Chondrocyte (in vitro differentiated cells): ENCODE results near the gene GMNN. TPM values are rescaled to one million over a fixed set of nuclear protein-coding genes. Genes with fewer than 3 reads are reported as not detected.

Experiments
- DNase-seq: peaks from one replicate; pipeline ENCODE4 v3.0.0; 2021; ENCODE audit warnings: mixed read lengths, low spot score
- H3K27ac Mint-ChIP-seq: one replicate; pipeline ENCODE4 v1.8.0; 2021; ENCODE audit warnings: mild to moderate bottlenecking, moderate library complexity, mixed read lengths; ENCODE audit not compliant: unreplicated experiment
- H3K27me3 Mint-ChIP-seq: 2 replicates; pipeline ENCODE4 v1.8.0; 2021; ENCODE audit warnings: low read depth, mixed read lengths
- H3K36me3 Mint-ChIP-seq: 2 replicates; pipeline ENCODE4 v1.8.0; 2021; ENCODE audit warnings: low read depth, mixed read lengths
- H3K4me1 Mint-ChIP-seq: 2 replicates; pipeline ENCODE4 v1.8.0; 2021; ENCODE audit warnings: low read depth, mild to moderate bottlenecking, mixed read lengths
- H3K4me3 Mint-ChIP-seq: one replicate; pipeline ENCODE4 v1.8.0; 2021; ENCODE audit warnings: mild to moderate bottlenecking, moderate library complexity, mixed read lengths; ENCODE audit not compliant: unreplicated experiment
- H3K9me3 Mint-ChIP-seq: 2 replicates; pipeline ENCODE4 v1.8.0; 2021; ENCODE audit warnings: low read depth, mixed read lengths
- CTCF ChIP-seq: fragments of 200-600 bp; sonication (generic); IDR thresholded peaks from 2 replicates; pipeline ENCODE4 v1.5.0; 2021; ENCODE audit warnings: antibody characterized with exemption, mild to moderate bottlenecking, moderate library complexity
- total RNA-seq: library from RNA; stranded (reverse); gene quantifications from 3 replicates; pipeline ENCODE4 v1.2.1, GENCODE V29; 2021

The GMNN gene
- total RNA-seq, 1 donor from 2014 or later = 13.6 TPM

- Mint-ChIP-seq H3K27me3 (no peaks in the 10 kb centered on the region), H3K27ac (no peak within 1 kb of the TSS), H3K4me3 (no peak within 1 kb of the TSS), H3K4me1 (peaks cover 44% of the 10 kb centered on the region), H3K36me3 (no peaks in the 10 kb centered on the region), H3K9me3 (no peaks in the 10 kb centered on the region)
- no peak for TF ChIP-seq CTCF
- no peak for DNase-seq
Measured at GRCh38 chr6:24798740-24799540, 24.2 kb downstream of the GMNN start, which contains the start of gene ARMH2. Gene ARMH2 (minus strand): TSS chr6:24798917. CDS start chr6:24798857, 60 bp downstream.

- no peaks in the 10 kb centered on the region for H3K9me3 Mint-ChIP-seq
- H3K27ac Mint-ChIP-seq = no peak overlapping the region
- DNase-seq = no peak
- no peaks in the 10 kb centered on the region for H3K27me3 Mint-ChIP-seq
- no peak for TF ChIP-seq CTCF
- no peaks in the 10 kb centered on the region for H3K36me3 Mint-ChIP-seq
- H3K4me3 Mint-ChIP-seq = no peak overlapping the region
- H3K4me1 Mint-ChIP-seq = peaks cover 44% of the 10 kb centered on the region
Measured at GRCh38 chr6:24799541-24799915, 24.8 kb downstream of the GMNN start.

GRCh38 chr6:24802271-24803059 is 27.7 kb downstream of the GMNN start:
- H3K4me1 Mint-ChIP-seq = peaks cover 23% of the 10 kb centered on the region
- H3K36me3 Mint-ChIP-seq = no peaks in the 10 kb centered on the region
- TF ChIP-seq CTCF = no peak
- H3K27me3 Mint-ChIP-seq = no peaks in the 10 kb centered on the region
- H3K4me3 Mint-ChIP-seq = no peak overlapping the region
- H3K9me3 Mint-ChIP-seq = no peaks in the 10 kb centered on the region
- no peak overlapping the region for H3K27ac Mint-ChIP-seq
- DNase-seq = no peak

GRCh38 chr6:24807584-24807983 is 32.8 kb downstream of the GMNN start:
- Mint-ChIP-seq H3K27ac (no peak overlapping the region), H3K27me3 (no peaks in the 10 kb centered on the region), H3K4me1 (no peaks in the 10 kb centered on the region), H3K9me3 (no peaks in the 10 kb centered on the region), H3K36me3 (no peaks in the 10 kb centered on the region), H3K4me3 (no peak overlapping the region)
- TF ChIP-seq CTCF = no peak
- no peak for DNase-seq

GRCh38 chr6:24809728-24810127 is 35.0 kb downstream of the GMNN start:
- Mint-ChIP-seq H3K27me3 (no peaks in the 10 kb centered on the region), H3K9me3 (no peaks in the 10 kb centered on the region), H3K4me1 (no peaks in the 10 kb centered on the region), H3K27ac (no peak overlapping the region), H3K4me3 (no peak overlapping the region), H3K36me3 (no peaks in the 10 kb centered on the region)
- no peak for DNase-seq
- no peak for TF ChIP-seq CTCF
